Activated CD8-positive, alpha-beta memory T cell treated with anti-CD3 and anti-CD28 coated beads for 48 hours (primary cell): ENCODE measurements around the gene GDI2.

Source experiments
- DNase-seq, 3 experiments: peaks; one replicate each; pipeline ENCODE4 v3.0.0-alpha.2; 2020; ENCODE audit warnings: low read depth in 2 of 3, low spot score in 2 of 3

Gene GDI2

GRCh38 chr10:5746197-5746596, 67.0 kb downstream of the GDI2 start:
- DNase-seq, result no peak

GRCh38 chr10:5744849-5745248, 68.4 kb downstream of the GDI2 start:
- no peak for DNase-seq

DNA sequence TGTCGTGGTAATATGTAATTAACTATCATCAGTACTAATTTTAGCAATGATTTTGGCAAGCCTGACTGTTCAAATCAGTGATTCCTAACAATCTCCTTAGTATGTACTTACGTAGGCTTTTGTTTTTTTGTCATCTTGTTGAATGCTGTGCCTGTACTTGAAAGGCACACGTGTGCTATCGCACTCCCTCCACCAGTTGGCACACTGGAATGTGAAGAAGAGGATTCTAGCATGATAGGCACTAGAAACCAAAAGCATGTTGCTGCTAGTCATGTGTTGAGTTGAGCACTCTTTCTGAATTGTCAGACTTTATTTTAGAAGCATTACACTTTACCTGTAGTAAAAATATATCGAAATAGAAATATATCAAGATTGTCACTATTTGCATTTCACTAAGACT, 69.5 kb downstream of the GDI2 start:
- DNase-seq, result no peak

DNA sequence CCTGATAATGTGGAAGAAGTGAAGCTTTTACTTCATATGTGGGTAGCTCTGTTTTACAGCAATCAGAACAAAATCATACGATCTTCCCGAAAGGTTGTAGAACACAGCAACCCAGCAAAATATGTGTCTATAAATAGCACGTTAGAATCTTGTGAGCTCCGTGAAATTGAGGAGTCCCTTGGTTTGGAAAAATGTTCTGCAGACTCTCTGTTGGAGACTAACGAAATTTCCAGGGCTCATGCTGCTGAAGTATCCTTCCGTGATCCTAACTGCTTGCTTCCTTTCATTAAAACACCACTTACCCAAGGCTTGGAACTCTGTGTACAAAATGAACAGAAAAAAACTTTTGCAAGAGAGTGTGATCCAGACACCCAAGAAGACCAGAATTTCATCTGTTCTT, 71.1 kb downstream of the GDI2 start:
- no peak for DNase-seq

- DNase-seq, result no peak
Measured at GRCh38 chr10:5741276-5741675, 72.0 kb downstream of the GDI2 start.

DNA sequence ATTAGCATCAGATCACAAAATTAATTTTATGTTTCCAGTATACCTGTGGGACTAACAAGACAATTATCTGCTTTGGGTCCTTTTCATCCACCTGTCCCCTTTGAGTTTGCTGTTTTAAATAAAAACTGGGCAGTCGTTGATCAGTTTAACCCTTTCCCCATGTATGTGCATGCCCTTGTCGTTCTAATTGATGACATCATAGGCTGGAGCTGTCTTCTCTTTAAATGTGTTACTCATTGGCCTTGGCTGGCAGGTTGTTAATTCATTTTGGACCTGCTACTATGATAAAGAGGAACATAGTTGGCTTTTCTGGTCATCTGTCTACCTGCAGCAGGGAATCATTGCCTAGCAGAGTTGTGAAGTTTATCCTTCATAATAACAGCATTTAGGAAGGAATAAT, 74.8 kb downstream of the GDI2 start:
- DNase-seq, result no peak

DNA sequence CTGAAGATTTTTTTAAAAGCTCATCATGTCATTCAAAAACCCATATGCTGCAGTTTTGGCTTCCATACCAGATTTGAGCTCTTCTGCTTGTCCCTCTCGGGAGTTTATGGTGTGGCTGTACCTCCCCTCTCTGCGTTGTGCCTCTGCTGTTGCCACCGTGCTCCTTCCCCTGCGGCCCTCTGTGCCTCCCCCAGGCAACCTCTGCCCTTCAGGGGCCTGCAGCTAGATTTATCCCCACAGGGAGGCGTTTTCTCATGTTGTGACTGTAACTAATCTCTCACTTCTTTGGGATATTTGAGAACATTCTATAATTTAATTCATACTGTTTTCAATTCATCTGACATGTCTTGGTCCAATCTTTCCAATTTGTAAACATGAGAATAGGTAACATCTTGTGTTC, 75.9 kb downstream of the GDI2 start:
- DNase-seq, result no peak

GRCh38 chr10:5736591-5736990, 76.6 kb downstream of the GDI2 start:
- no peak for DNase-seq

DNA sequence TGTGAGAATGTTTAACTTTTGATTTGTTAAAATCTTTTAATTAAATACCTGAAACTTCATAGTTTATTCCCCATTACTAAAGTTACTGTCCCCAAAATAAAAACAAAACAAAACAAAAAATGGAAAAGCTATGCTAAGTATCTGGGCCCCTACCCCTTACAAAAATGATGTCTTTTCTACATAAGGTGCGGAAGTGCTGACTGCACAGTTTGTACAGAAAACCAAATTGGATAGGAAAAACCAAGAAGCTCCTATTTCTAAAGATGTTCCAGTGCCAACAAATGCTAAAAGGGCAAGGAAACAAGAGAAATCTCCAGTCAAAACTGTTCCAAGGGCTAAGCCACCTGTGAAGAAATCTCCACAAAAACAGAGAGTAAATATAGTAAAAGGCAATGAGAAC, 78.1 kb downstream of the GDI2 start:
- no peak for DNase-seq

DNA sequence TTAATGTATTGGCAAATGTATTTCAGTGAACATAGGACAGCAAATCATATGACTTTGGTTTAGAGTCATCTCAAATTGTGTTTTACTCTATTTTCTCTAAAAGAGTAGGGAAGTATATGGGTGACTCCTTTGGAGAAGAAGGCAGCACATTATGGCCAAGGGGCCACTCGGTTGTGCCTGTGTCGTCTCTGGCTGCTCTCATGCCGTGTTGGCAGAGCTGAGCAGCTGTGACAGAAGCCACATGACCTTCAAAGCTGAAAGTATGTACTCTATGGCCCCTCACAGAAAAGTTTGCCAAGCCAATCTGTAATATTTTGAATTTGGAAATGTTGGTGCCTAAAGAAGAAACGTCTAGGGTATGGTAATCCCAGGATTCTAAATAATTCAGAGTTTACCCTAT, 81.1 kb downstream of the GDI2 start:
- no peak for DNase-seq

DNA sequence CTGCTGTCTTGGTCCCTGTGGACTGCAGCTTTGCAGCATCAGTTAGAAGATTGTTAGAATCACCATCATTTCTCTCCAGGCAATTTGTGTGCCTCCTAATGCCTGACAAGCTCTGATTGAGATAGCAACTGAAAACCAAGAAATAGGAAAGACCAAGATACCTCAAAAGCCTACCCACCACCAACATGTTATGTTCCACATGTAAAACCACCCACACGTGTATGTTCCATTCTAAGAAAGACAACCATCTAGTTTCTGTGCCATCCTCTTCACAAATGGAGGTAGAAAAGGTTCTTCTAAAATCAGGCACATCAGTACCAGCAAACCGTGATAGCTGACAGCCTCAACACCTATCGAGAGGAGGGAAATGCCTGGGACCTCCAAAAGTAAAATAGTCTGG, 81.7 kb downstream of the GDI2 start:
- DNase-seq, result no peak

DNA sequence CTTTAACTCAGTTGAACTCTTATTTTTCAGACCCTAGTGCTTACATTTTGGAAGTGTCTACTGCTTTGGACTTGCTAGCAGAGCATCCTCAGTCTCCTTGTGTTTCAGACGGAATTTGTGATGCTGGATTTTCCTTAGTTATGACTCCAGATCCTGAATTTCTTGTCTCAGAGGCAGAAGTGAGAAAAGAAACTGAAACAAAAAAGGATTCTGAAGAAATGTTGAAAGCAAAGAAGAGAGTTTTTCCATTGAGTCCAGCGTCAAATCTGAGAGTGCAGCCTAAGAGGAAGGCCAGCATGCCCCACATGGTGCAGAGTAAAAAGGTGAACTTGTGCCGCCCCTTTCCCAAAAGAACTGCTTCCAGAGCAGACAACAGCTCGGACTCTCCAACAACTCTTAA, 82.5 kb downstream of the GDI2 start:
- no peak for DNase-seq

DNA sequence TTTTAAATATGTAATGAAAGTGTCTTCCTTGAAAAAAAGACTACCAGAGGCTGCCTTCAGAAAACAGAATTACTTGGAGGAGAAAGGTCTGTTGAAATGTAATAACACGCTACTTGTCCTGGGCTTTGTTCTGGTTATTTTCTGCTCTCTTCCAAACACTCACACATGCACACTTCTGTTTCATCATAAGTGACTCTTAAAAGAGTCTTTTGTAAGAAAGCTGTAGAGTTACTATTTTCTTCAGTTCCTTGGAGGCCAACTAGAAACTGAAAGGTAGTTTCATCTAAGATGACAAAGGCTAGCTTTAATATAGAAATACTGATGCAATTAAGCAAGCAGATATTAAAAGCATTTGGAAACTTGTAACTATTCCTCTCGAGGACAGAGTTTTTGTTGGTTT, 89.5 kb downstream of the GDI2 start:
- no peak for DNase-seq

- no peak for DNase-seq
Measured at GRCh38 chr10:5720182-5720581, 93.1 kb downstream of the GDI2 start.

- DNase-seq, result no peak
Measured at GRCh38 chr10:5719546-5719945, 93.7 kb downstream of the GDI2 start.
